ENCODE data around the gene XRCC6.

XRCC6 gene

DNA sequence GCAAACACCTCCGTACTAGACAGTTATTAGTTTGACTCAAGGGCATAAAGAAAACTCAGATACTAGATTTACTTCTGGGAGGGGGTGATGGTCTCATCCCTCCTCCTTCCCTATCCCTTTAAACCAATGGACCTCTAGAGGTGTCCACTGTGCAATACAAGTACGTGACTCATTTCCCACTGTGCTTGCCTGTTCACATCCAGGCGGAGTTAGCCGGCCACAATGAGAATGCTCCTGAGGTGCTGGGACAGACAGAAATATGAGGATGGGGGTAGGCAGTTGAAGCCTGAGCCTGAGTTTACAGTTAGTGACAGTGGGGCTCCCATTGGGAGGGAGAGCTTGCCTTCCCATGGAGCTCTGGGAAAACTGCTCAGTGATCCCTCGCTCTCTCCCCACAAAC lies 23.0 kb upstream of the XRCC6 start:
- Histone ChIP-seq H3K4me1 (ENCODE audit: control insufficient read depth in 1 of 2, insufficient read depth in 2 of 2, low read length in 2 of 2) (peaks cover 6 to 8% of the 10 kb centered on the region in 2 donors), H3K4me3 (ENCODE audit: low read depth in 1 of 2, low read length in 2 of 2) (no peak overlapping the region), H3K36me3 (ENCODE audit: control insufficient read depth in 1 of 2, insufficient read depth in 2 of 2, low read length in 2 of 2) (peaks cover 15 to 27% of the 10 kb centered on the region in 2 donors), H3K9ac (ENCODE audit: low read depth in 1 of 2, low read length in 2 of 2) (no peak overlapping the region), H3K9me3 (ENCODE audit: control insufficient read depth in 1 of 2, low read length in 2 of 2) (no peaks in the 10 kb centered on the region), H3K27ac (ENCODE audit: low read depth, low read length) (no peak overlapping the region), H3K27me3 (ENCODE audit: control insufficient read depth in 1 of 2, insufficient read depth in 2 of 2, low read length in 2 of 2) (no peaks in the 10 kb centered on the region)

- Histone ChIP-seq H3K9me3 (ENCODE audit: control insufficient read depth in 1 of 2, low read length in 2 of 2) (no peaks in the 10 kb centered on the region), H3K27me3 (ENCODE audit: control insufficient read depth in 1 of 2, insufficient read depth in 2 of 2, low read length in 2 of 2) (no peaks in the 10 kb centered on the region), H3K9ac (ENCODE audit: low read depth in 1 of 2, low read length in 2 of 2) (no peak overlapping the region), H3K27ac (ENCODE audit: low read depth, low read length) (no peak overlapping the region), H3K4me1 (ENCODE audit: control insufficient read depth in 1 of 2, insufficient read depth in 2 of 2, low read length in 2 of 2) (peaks cover 6 to 8% of the 10 kb centered on the region in 2 donors), H3K36me3 (ENCODE audit: control insufficient read depth in 1 of 2, insufficient read depth in 2 of 2, low read length in 2 of 2) (peaks cover 18 to 36% of the 10 kb centered on the region in 2 donors), H3K4me3 (ENCODE audit: low read depth in 1 of 2, low read length in 2 of 2) (no peak overlapping the region)
These were observed 22.0 kb upstream of the XRCC6 start for GRCh38 chr22:41598891-41599635.

GRCh38 chr22:41600976-41601375 lies 20.1 kb upstream of the XRCC6 start:
- Histone ChIP-seq H3K27ac (ENCODE audit: low read depth, low read length) (no peak overlapping the region), H3K36me3 (ENCODE audit: control insufficient read depth in 1 of 2, insufficient read depth in 2 of 2, low read length in 2 of 2) (peaks cover 29 to 54% of the 10 kb centered on the region in 2 donors), H3K9me3 (ENCODE audit: control insufficient read depth in 1 of 2, low read length in 2 of 2) (no peaks in the 10 kb centered on the region), H3K4me3 (ENCODE audit: low read depth in 1 of 2, low read length in 2 of 2) (no peak overlapping the region), H3K27me3 (ENCODE audit: control insufficient read depth in 1 of 2, insufficient read depth in 2 of 2, low read length in 2 of 2) (no peaks in the 10 kb centered on the region), H3K4me1 (ENCODE audit: control insufficient read depth in 1 of 2, insufficient read depth in 2 of 2, low read length in 2 of 2) (peaks cover 6 to 8% of the 10 kb centered on the region in 2 donors), H3K9ac (ENCODE audit: low read depth in 1 of 2, low read length in 2 of 2) (no peak overlapping the region)

GRCh38 chr22:41603873-41604332 lies 17.2 kb upstream of the XRCC6 start:
- Histone ChIP-seq H3K27me3 (ENCODE audit: control insufficient read depth in 1 of 2, insufficient read depth in 2 of 2, low read length in 2 of 2) (no peaks in the 10 kb centered on the region), H3K36me3 (ENCODE audit: control insufficient read depth in 1 of 2, insufficient read depth in 2 of 2, low read length in 2 of 2) (peaks cover 29 to 64% of the 10 kb centered on the region in 2 donors), H3K27ac (ENCODE audit: low read depth, low read length) (no peak overlapping the region), H3K9ac (ENCODE audit: low read depth in 1 of 2, low read length in 2 of 2) (no peak overlapping the region), H3K4me3 (ENCODE audit: low read depth in 1 of 2, low read length in 2 of 2) (no peak overlapping the region), H3K9me3 (ENCODE audit: control insufficient read depth in 1 of 2, low read length in 2 of 2) (no peaks in the 10 kb centered on the region), H3K4me1 (ENCODE audit: control insufficient read depth in 1 of 2, insufficient read depth in 2 of 2, low read length in 2 of 2) (no peaks in the 10 kb centered on the region)

DNA sequence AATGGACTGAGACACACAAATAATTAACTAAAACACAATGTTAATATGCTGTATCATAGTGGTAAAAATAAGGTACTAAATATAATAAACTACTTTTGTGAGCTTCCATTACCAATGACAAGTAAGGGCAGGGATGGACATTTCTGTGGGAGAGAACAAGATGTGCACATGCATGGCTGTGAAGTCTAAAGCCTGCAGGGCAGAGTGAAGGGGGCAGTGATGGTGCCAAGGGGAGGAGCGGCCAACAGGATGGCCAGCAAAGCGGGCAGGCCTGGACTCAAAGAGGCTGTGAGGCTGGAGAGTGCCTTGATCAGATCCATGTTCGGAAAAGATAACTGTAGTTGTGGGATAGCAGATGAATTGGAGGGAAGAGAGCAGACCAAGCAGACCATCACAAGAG lies 12.7 kb upstream of the XRCC6 start:
- peaks cover 11 to 42% of the 10 kb centered on the region in 2 donors for H3K36me3 ChIP-seq (ENCODE audit: control insufficient read depth in 1 of 2, insufficient read depth in 2 of 2, low read length in 2 of 2)
- H3K27me3 ChIP-seq (ENCODE audit: control insufficient read depth in 1 of 2, insufficient read depth in 2 of 2, low read length in 2 of 2): no peaks in the 10 kb centered on the region
- H3K9ac ChIP-seq (ENCODE audit: low read depth in 1 of 2, low read length in 2 of 2): no peak overlapping the region
- no peak overlapping the region for H3K4me3 ChIP-seq (ENCODE audit: low read depth in 1 of 2, low read length in 2 of 2)
- H3K27ac ChIP-seq (ENCODE audit: low read depth, low read length): no peak overlapping the region
- H3K4me1 ChIP-seq (ENCODE audit: control insufficient read depth in 1 of 2, insufficient read depth in 2 of 2, low read length in 2 of 2): no peaks in the 10 kb centered on the region
- H3K9me3 ChIP-seq (ENCODE audit: control insufficient read depth in 1 of 2, low read length in 2 of 2): no peaks in the 10 kb centered on the region

GRCh38 chr22:41612603-41613306 lies 8.3 kb upstream of the XRCC6 start:
- H3K36me3 ChIP-seq (ENCODE audit: control insufficient read depth in 1 of 2, insufficient read depth in 2 of 2, low read length in 2 of 2): peaks cover 0 to 4% of the 10 kb centered on the region in 2 donors
- no peaks in the 10 kb centered on the region for H3K27me3 ChIP-seq (ENCODE audit: control insufficient read depth in 1 of 2, insufficient read depth in 2 of 2, low read length in 2 of 2)
- H3K4me1 ChIP-seq (ENCODE audit: control insufficient read depth in 1 of 2, insufficient read depth in 2 of 2, low read length in 2 of 2): peaks cover 0 to 3% of the 10 kb centered on the region in 2 donors
- H3K4me3 ChIP-seq (ENCODE audit: low read depth in 1 of 2, low read length in 2 of 2): no peak overlapping the region
- no peak overlapping the region for H3K27ac ChIP-seq (ENCODE audit: low read depth, low read length)
- no peak overlapping the region for H3K9ac ChIP-seq (ENCODE audit: low read depth in 1 of 2, low read length in 2 of 2)
- no peaks in the 10 kb centered on the region for H3K9me3 ChIP-seq (ENCODE audit: control insufficient read depth in 1 of 2, low read length in 2 of 2)

DNA sequence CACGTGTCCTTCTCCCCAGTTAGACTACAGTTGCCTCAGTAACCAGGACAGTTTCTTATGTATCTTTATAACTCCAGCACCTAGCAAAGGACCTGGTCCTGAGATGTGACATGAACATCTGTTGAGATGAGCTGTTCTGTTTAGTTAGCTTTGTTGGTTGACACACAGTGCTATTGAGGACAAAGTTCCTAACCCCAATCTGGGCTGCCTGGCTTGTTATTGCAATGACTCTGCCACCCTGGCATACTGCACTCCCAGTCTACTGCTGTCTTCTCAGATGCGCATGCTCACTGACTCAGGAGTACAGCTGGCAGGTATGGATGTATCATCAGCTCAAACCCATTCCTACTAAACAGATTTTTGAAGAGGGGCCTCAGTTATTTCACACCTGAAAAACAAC lies 7.6 kb upstream of the XRCC6 start:
- Histone ChIP-seq H3K36me3 (ENCODE audit: control insufficient read depth in 1 of 2, insufficient read depth in 2 of 2, low read length in 2 of 2) (peaks cover 0 to 4% of the 10 kb centered on the region in 2 donors), H3K9me3 (ENCODE audit: control insufficient read depth in 1 of 2, low read length in 2 of 2) (no peaks in the 10 kb centered on the region), H3K27ac (ENCODE audit: low read depth, low read length) (no peak overlapping the region), H3K4me1 (ENCODE audit: control insufficient read depth in 1 of 2, insufficient read depth in 2 of 2, low read length in 2 of 2) (peaks cover 0 to 5% of the 10 kb centered on the region in 2 donors), H3K9ac (ENCODE audit: low read depth in 1 of 2, low read length in 2 of 2) (no peak overlapping the region), H3K4me3 (ENCODE audit: low read depth in 1 of 2, low read length in 2 of 2) (no peak overlapping the region), H3K27me3 (ENCODE audit: control insufficient read depth in 1 of 2, insufficient read depth in 2 of 2, low read length in 2 of 2) (no peaks in the 10 kb centered on the region)

DNA sequence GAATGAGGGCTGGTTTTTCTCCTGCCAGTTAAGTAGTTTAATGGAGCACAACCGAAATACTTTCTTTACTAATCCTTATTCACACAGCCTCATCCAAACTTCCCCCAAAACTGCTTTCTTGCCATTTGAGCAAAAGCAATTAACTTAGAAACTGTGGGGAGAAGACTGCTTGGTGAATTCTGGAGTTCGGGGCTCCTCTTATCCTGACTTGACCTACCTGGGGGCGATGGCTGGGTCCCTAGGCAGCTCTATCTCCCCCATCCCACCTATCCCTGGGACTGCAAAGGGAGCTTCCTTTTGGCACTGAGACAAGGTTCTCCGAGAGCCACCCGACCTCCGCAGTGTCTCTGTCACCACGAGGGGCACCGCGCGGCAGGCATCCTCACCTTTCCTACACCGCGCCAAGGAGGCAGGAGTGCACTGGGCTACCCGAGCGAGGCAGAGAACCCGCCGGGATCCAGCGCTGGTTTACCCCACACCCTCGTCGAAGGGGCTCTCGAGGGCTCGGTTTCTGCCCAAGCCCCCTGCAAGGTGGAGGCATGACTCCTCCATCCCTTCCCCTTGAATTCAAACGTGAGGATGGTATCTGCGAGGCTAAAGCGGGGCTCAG lies 1.0 kb upstream of the XRCC6 start:
- Histone ChIP-seq H3K4me3 (ENCODE audit: low read depth in 1 of 2, low read length in 2 of 2) (peak overlapping the region; percentile 88 to 95), H3K4me1 (ENCODE audit: control insufficient read depth in 1 of 2, insufficient read depth in 2 of 2, low read length in 2 of 2) (peaks cover 17 to 29% of the 10 kb centered on the region in 2 donors)

DNA sequence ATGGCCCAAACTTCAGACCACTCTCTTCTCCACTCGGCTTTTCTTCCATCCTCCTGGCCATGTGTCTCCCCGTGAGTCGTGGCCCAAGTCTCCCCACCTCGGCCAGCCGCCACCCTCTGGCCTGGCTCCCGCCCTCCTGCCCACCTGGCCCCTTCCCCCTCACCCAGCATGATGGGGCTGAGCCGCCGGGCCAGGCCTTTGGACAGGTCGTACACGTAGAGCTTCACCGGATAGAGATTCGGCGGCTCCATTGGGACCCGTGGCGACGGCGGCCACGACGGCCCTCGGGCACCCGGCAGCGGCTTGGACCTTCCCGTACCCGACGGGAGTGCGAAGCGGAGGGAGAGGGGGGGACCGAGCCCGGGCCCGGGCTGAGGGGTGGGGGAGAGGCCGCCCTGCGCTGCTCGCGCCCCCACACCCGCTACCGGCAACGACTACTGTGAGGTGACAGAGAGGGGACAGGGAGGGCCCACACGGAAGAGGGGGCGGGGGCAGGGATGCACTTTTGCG lies 451 bp upstream of the XRCC6 start, which contains the start of gene DESI1:
DESI1 (minus strand) TSS at position 455 of the 510 bp plus-strand sequence; CDS start at position 251, 204 bp downstream.
- H3K4me3 ChIP-seq (ENCODE audit: low read depth in 1 of 2, low read length in 2 of 2): peak within 1 kb of the TSS; percentile 88 to 98
- peaks cover 0 to 24% of the 10 kb centered on the region in 2 donors for H3K36me3 ChIP-seq (ENCODE audit: control insufficient read depth in 1 of 2, insufficient read depth in 2 of 2, low read length in 2 of 2)
- H3K9ac ChIP-seq (ENCODE audit: low read depth in 1 of 2, low read length in 2 of 2): peak within 1 kb of the TSS; percentile 95 to 100
- no peaks in the 10 kb centered on the region for H3K9me3 ChIP-seq (ENCODE audit: control insufficient read depth in 1 of 2, low read length in 2 of 2)
- no peaks in the 10 kb centered on the region for H3K27me3 ChIP-seq (ENCODE audit: control insufficient read depth in 1 of 2, insufficient read depth in 2 of 2, low read length in 2 of 2)
- peaks cover 17 to 29% of the 10 kb centered on the region in 2 donors for H3K4me1 ChIP-seq (ENCODE audit: control insufficient read depth in 1 of 2, insufficient read depth in 2 of 2, low read length in 2 of 2)
- peak within 1 kb of the TSS; percentile 98 for H3K27ac ChIP-seq (ENCODE audit: low read depth, low read length)

More for the DNA sequence above, 1.0 kb upstream of the XRCC6 start:
- H3K27me3 ChIP-seq (ENCODE audit: control insufficient read depth in 1 of 2, insufficient read depth in 2 of 2, low read length in 2 of 2): no peaks in the 10 kb centered on the region
- H3K9ac ChIP-seq (ENCODE audit: low read depth in 1 of 2, low read length in 2 of 2): peak overlapping the region; percentile 95 to 100
- H3K36me3 ChIP-seq (ENCODE audit: control insufficient read depth in 1 of 2, insufficient read depth in 2 of 2, low read length in 2 of 2): peaks cover 0 to 19% of the 10 kb centered on the region in 2 donors
- H3K9me3 ChIP-seq (ENCODE audit: control insufficient read depth in 1 of 2, low read length in 2 of 2): no peaks in the 10 kb centered on the region
- H3K27ac ChIP-seq (ENCODE audit: low read depth, low read length): peak overlapping the region; percentile 98

DNA sequence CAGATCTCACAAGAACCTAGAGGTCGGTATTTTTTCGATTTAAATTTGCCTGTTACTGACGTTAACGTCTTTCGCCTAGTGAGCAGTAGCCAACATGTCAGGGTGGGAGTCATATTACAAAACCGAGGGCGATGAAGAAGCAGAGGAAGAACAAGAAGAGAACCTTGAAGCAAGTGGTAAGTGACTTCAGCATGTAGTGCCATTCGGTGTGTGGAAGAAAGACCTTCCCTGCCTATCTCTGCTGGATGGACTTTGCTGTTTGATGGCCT lies 750 bp downstream of the XRCC6 start:
- Histone ChIP-seq H3K4me3 (ENCODE audit: low read depth in 1 of 2, low read length in 2 of 2) (peak overlapping the region; percentile 82 to 98), H3K4me1 (ENCODE audit: control insufficient read depth in 1 of 2, insufficient read depth in 2 of 2, low read length in 2 of 2) (peaks cover 17 to 29% of the 10 kb centered on the region in 2 donors), H3K27ac (ENCODE audit: low read depth, low read length) (peak overlapping the region; percentile 98), H3K9me3 (ENCODE audit: control insufficient read depth in 1 of 2, low read length in 2 of 2) (no peaks in the 10 kb centered on the region), H3K9ac (ENCODE audit: low read depth in 1 of 2, low read length in 2 of 2) (peak overlapping the region; percentile 95 to 100), H3K36me3 (ENCODE audit: control insufficient read depth in 1 of 2, insufficient read depth in 2 of 2, low read length in 2 of 2) (peaks cover 0 to 35% of the 10 kb centered on the region in 2 donors), H3K27me3 (ENCODE audit: control insufficient read depth in 1 of 2, insufficient read depth in 2 of 2, low read length in 2 of 2) (no peaks in the 10 kb centered on the region)
